ENCODE measurements around the gene EXOC3.

The EXOC3 gene

GRCh38 chr5:458547-459353, 15.8 kb downstream of the EXOC3 start:
- DNase-seq: peak; percentile 44

- DNase-seq: no peak
Observed at GRCh38 chr5:459562-460272, 16.7 kb downstream of the EXOC3 start.

DNA sequence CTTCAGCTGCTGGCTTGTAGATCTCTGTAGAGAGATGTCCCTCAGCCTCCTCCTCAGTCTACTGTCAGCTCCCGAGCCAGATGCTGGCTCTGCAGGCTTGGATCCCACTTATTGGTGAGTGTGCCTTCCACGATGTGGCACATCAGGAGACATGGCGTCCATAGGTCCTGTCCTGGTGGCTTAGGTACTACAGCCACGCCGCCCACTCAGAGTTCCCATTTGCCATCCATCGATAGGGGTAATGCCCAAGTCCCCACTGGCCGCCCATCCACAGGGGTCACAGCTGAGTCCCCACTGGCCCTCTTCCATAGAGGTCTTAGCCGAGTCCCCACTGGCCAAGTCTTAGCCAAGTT, 17.3 kb downstream of the EXOC3 start:
- no peak for DNase-seq

DNA sequence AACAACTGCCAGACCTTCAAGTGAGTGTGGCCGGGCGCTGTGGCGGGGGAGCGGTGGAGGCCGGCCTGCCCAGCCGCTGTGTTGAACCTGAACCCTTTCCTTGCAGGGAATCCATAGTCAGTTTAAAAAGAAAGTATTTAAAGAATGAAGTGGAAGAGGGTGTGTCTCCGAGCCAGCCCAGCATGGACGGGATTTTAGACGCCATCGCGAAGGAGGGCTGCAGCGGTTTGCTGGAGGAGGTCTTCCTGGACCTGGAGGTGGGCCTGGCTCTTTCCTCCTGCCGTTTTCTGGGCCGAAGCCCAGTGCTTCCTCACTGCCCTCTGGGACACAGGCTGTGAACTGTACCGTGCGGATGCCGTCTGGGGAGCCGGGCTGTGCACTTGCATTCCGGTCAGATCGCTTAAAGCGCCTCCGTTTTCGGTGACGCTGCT, 19.1 kb downstream of the EXOC3 start:
- DNase-seq: no peak

- DNase-seq: no peak
Observed at GRCh38 chr5:463301-463700, 20.3 kb downstream of the EXOC3 start.

DNA sequence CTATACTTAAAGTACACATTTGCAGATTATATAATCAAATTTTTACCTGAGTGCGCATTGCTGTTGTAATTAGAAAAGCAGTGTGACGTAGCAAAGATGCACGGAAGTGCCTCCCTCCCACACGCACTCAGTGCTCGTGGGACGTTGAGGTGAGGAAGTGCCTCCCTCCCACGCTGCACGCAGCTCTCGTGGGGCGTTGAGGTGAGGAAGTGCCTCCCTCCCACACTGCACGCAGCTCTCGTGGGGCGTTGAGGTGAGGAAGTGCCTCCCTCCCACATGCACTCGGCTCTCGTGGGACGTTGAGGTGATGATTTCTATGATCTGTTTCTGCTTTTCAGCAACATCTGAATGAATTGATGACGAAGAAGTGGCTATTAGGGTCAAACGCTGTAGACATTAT, 21.0 kb downstream of the EXOC3 start:
- DNase-seq: peak; percentile 87

GRCh38 chr5:464446-464842, 21.5 kb downstream of the EXOC3 start:
- DNase-seq: peak; percentile 19

GRCh38 chr5:464843-465590, 22.0 kb downstream of the EXOC3 start:
- DNase-seq: peak; percentile 17

DNA sequence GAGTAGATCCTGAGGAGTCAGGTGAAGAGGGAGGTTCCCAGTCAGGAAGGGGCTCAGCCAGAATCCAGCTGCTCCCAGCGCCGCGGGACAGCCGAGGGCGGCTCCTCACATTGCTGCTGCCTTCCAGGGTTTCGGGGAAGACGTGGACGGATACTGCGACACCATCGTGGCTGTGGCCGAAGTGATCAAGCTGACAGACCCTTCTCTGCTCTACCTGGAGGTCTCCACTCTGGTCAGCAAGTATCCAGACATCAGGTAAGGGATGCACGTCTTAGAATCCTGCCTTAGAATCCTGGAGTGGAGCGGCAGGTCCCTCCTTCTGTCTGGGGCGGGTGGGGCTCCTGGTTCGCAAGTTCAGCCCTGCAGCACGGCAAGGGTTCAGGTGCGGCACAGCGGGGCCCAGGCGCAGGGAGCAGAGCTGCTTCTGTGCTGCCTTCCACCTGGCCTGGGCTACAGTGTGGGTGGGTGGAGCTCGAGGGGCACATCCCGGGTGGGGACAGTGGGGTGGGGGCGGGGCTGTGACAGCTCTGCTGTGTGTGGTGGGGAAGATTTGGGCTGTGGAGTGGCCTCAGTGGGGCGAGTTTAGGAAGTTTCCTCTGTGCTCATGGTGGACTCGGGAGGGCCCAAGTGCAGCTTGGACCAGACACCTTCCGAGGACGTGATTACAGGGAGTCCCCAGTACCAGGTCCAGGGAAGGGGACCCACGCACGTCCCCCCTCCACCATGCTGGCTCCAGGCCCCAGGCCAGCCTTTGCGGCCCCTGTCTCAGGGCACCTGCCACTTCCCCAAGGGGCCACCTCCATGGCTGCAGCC, 22.8 kb downstream of the EXOC3 start:
- DNase-seq: peak; percentile 13

- peak; percentile 12 for DNase-seq
Observed at GRCh38 chr5:466661-467310, 23.8 kb downstream of the EXOC3 start.

- DNase-seq: peak; percentile 5
Observed at GRCh38 chr5:468401-468800, 25.4 kb downstream of the EXOC3 start.

DNA sequence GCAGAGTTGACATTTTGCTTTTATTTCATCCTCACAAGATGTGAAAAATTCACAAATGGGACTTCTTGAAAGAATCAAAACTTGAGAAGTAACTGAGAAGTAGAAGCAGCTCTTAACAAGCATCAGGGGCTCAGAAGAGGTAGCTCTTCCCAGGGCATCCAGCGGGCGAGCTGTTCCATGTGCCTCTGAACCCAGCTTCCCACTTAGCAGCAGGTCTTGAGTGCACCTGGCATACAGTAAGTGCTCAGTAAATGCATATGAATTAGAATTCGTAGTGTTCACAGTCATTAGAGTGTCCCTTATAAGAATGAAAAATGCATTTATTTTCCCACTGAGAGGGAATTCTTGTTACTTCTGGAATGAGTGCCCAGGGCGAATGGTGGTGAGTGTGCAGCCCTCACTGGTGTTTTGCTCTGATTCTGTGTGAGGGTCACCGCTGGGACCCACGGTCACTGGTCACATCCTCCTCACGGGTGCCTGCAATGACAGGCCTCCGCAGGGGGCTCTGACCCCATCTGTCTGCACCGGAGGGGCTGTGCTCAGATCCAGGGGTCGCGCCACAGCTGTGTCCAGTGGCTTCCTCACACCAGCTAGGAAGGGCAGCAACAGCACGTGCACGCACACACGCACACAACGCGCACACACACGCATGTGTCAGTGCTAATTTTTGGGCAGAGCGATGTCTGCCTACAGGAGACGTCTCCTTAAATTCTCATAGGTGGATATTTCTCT, 26.9 kb downstream of the EXOC3 start:
- peak; percentile 13 for DNase-seq

GRCh38 chr5:470961-471749, 28.2 kb downstream of the EXOC3 start:
- peak; percentile 14 for DNase-seq

- peak; percentile 7 for DNase-seq
Observed at GRCh38 chr5:471750-472058, 28.7 kb downstream of the EXOC3 start.

- no peak for DNase-seq
Observed at GRCh38 chr5:472076-472655, 29.2 kb downstream of the EXOC3 start.

GRCh38 chr5:472656-473550, 29.9 kb downstream of the EXOC3 start:
- peak; percentile 89 for DNase-seq

GRCh38 chr5:473551-474192, 30.7 kb downstream of the EXOC3 start:
- DNase-seq: peak; percentile 29

DNA sequence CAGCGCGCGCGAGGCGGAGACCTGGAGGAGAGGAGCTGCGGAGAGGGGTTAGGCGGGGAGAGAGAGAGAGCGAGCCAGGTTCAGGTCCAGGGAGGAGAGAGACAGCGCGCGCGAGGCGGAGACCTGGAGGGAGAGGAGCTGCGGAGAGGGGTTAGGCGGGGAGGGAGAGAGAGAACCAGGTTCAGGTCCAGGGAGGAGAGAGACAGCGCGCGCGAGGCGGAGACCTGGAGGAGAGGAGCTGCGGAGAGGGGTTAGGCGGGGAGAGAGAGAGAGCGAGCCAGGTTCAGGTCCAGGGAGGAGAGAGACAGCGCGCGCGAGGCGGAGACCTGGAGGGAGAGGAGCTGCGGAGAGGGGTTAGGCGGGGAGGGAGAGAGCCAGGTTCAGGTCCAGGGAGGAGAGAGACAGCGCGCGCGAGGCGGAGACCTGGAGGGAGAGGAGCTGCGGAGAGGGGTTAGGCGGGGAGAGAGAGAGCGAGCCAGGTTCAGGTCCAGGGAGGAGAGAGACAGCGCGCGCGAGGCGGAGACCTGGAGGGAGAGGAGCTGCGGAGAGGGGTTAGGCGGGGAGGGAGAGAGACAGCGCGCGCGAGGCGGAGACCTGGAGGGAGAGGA, 31.4 kb downstream of the EXOC3 start:
- DNase-seq: peak; percentile 5
